Measurements from ENCODE around the gene ZNF609.
A peak's percentile ranks its signal among the peaks of the same experiment; 100 is the strongest.

The ZNF609 gene

GRCh38 chr15:64698823-64699222, 238.4 kb downstream of the ZNF609 start:
- no peak for DNase-seq

DNA sequence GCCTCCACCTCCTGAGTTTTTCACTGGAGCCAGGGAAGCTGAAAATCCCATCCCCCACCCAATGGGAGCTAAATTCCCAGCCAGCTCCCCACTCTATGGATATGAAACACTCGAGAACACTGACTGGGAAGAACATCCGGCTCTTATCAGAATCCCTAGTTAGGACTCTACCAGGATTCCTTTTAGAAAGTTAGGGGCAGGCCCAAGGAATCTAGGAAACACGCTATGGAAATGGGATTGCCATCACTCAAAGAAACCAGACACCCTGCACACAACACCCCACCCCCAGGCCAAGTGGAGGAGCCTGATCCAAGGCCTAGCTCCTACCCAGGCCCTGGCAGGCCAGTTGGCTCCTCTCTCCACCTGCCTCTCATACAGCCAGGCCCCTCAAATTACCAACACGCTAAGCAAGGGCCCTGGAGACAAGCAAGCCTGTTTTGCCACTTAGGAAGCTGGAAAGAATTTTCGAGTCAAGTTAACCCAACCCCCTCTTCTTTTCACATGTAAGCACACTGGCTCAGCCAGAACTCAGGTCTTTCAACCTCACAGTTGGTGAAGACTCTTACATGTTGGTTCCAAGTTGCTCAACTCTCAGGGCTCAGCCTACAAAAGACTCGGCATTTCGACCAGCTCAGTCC, 239.5 kb downstream of the ZNF609 start:
- DNase-seq: peak; percentile 47

GRCh38 chr15:64701051-64701450, 240.7 kb downstream of the ZNF609 start:
- DNase-seq: no peak

GRCh38 chr15:64701482-64702184, 241.3 kb downstream of the ZNF609 start:
- no peak for DNase-seq

DNA sequence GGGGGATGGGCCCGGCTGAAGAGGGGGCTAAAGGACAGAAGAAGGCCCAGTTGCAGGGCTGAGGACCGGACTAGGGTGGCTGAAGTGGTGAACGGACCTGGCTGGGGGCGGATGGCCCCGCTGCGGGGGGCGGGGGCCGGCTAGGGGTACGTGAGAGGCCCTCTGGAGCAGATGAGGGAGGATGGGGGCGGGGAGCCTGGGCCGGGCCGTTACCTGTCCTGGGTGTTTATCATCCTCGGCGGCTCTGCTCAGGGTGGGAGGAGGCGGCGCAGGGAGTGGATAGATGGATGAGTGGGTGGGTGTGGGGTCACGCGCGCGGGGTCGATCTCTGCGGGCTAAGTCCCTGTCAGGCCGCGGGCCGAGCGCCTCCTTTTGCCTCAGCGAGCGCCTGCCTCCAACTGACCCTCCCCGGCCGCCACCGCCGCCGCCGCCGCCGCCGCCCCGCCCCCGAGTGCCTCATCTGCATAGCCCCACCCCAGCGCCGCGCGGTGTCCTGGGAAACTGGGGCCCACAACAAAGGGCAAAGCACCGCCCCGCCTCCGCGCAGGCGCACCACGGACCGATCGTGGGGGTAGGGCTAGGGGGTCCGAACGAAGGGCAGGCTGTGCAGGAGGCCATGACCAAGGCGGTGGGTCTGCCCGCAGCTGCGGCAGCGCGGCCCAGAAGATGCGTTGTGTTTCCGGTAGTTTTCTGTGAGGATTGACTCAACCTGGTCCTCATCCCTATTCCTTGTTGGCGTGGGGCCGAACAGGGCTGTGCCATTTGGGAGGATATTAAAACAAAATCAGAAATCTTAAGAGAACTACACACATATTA, 242.6 kb downstream of the ZNF609 start:
- peak; percentile 97 for DNase-seq

- DNase-seq: no peak
Observed at GRCh38 chr15:64703632-64703959, 243.2 kb downstream of the ZNF609 start.

- DNase-seq: no peak
Observed at GRCh38 chr15:64705006-64705405, 244.6 kb downstream of the ZNF609 start.

GRCh38 chr15:64706011-64706911, 245.9 kb downstream of the ZNF609 start:
- DNase-seq: no peak

GRCh38 chr15:64710676-64711428, 250.5 kb downstream of the ZNF609 start:
- DNase-seq: no peak

DNA sequence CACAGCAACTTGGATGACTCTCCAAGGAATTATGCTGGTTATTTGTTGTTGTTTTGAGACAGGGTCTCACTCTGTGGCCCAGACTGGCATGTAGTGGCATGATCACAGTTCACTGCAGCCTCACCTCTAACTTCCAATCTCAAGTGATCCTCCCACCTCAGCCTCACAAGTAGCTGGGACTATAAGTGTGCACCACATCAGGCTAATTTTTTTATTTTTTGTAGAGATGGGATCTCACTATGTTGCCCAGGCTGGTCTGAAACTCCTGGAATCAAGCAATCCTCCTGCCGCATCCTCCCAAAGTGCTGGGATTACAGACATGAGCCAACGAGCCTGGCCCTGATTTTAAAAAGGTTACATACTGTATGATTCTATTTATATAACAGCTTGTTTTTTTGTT, 252.0 kb downstream of the ZNF609 start:
- no peak for DNase-seq

GRCh38 chr15:64713592-64713991, 253.2 kb downstream of the ZNF609 start:
- no peak for DNase-seq

DNA sequence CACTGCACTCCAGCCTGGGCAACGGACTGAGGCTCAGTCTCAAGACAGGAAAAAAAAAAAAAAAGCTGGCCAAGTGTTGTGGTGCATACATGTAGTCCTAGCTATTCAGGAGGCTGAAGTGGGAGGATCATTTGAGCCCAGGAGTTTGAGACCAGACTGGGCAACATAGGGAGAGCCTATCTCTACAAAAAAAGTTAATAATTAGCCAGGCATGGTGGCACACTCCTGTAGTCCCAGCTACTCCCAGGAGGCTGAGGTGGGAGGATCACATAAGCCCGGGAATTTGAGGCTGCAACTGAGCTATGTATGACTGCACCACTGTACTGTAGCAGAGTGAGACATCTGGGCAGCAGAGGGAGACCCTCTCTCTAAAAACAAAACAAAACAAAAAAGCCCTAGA, 256.1 kb downstream of the ZNF609 start:
- DNase-seq: no peak

DNA sequence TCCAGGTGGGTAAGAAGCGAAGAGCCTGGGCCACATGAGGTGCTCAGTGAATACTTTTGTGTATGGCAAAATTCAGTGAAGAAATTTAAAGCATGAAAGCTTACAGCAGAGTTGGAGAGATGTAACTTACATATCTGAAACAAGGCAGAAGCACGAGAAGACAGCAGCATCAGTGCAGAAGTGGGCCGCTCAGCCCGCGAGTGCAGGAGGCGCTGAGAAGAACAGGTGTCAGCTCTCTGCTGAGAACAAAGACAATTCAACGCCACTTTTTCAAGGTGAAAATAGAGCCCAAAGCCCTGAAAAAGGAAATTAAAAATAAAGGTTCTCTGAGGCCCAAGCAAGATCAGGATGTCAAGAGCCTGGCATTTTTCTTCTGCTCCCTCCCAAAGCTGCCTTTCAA, 256.8 kb downstream of the ZNF609 start:
- no peak for DNase-seq

DNA sequence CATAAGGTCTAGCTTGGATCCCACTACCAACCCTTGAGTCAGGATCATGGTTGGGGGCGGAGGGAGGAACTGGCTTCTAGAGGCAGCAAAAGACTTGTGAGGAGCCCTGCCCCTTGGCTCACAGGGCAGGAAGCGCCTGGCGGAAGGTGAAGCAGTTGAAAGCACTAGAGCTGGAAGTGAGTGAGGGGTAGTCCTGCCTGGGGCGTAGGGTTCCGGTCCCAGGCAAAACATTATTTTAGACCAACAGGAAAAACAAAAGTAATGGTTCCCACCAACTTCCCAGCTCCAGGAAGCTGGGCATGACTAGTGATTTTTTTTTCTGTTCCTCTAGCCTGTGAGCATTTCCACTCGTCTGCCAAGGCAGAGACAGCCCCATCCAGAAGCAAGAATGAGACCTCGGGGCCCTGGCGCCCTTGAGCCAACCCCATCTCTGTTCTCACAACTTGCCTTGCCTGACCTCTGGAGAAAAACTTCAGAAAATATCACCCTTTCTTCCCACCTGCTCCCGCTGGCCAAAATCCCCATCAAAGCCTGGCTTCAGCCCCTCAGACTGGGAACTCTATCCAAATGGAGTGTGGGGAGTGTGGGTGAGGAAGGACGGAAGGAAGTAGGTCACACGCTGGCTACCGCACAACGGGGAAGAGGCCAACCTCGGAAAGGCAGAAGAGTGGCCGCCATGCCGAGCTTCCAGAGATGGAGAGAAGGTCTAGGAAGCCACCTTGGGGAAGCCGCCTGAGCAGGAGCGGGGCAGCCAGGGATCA, 257.5 kb downstream of the ZNF609 start:
- no peak for DNase-seq

DNA sequence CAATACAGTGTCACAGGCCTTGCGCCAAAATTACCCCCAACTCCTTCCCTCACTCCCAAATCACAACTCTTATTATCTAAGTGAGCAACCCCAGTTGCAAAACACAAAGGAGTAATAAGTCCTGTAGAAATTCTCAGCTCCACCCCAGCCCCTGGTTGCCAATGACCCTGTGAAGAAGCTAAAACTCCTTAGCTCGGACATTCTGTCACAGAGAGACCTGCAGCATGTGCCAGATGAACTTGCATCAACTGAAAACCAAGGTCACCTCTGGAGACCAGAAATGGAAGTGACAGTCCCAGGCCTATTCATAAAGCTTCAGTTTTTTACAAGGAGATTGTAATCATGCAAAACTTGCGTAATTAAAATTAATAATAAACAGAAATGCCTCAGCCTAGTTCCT, 259.8 kb downstream of the ZNF609 start:
- no peak for DNase-seq

- DNase-seq: no peak
Observed at GRCh38 chr15:64730151-64730550, 269.8 kb downstream of the ZNF609 start.

DNA sequence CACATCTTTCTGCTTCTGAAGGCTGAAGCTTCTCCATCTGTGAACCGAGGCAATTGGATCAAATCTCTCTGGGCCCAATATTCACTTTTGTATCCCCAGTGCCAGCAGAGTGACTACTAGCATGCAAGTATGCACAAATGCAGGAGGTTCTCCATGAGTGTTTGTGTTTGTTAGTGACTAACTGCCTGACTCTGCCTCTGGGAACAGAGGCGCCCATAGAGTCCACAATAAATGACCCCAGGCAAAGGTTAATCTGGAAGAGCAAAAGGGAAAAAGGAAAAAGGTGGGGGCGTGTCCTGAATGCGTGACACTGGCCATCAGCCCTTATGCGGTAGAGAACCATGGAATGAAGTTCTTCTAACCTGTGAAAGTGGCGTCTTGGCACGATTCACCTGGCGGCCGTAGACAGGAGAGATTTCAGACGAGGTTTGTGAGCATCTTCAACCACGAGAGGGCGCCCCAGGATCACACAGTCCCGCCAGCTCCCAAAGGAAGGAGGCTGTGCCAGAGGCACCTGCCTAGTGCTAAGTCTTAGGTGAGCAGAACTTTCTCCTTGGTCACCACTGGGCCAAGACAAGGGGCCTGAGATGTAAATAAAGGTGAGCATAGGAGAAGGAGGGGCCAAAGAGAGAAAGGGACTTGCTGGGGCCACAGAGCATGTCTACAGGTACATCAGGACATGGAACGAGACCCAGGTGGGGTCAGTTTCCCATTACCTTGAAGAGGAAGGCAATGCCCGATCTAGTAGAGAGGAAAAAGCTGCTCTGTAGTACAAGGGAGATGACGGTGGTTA, 270.8 kb downstream of the ZNF609 start:
- DNase-seq: peak; percentile 90

DNA sequence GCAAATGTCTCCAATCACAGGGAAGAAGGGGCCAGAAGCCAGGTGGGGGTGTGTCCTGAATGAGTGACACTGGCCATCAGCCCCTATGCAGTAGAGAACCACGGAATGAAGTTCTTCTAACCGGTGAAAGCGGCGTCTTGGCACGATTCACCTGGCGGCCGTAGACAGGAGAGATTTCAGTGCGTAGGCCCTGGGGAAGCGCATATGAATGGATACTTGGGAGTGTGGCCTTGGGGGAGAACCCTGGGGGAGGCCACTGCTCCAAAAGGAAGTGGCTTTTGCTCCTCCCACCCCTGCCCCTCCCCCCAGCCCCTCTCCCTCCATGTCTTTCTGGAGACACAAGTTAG, 271.4 kb downstream of the ZNF609 start:
- DNase-seq: no peak

DNA sequence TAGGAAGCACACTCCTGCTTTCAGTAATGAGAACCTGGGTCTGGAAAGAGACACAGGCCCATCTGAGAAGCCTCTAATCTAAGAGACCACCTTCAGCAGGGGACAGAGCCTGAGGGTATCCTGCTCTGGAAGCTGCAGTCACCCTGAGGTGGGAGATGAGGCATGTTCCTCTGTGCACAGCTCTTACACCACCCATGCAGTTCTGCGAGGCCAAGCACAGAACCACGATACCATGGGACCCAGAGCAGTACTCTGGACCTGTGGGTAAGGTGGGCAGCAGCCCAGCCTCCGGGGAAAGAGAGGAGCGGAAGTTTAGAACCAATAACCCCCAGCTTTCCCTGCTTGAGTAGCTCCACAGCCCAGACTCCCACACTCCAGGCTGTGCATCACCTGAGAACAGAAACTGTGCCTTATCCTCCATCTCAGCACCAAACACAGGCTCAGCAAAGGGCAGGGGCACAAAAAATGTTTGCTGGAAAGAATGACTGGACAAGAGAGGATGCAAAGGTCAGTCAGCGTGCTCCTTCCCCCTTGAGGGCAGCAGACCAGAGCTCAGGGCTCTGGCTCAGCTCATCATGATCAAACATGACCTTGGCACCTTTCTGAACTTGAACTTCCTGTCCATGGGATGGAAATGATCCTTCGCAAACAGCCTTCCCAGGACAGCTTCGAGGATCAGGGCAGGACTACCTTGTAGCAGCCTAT, 271.9 kb downstream of the ZNF609 start:
- no peak for DNase-seq
